ENCODE results near the gene TEX55. TPM values are rescaled to one million over a fixed set of nuclear protein-coding genes. Genes with fewer than 3 reads are reported as not detected.

TEX55 gene
- total and polyA plus RNA-seq, 10 donors, result not detected

- Histone ChIP-seq H3K27ac (no peak overlapping the region), H3K36me3 (no peaks in the 10 kb centered on the region), H3K27me3 (replicated peaks in 1 of 7) (no peaks in the 10 kb centered on the region), H3K9me3 (peaks cover 0 to 17% (median 14%) of the 10 kb centered on the region in 8 donors), H3K4me3 (no peak overlapping the region), H3K4me1 (no peaks in the 10 kb centered on the region)
- 69 to 77% (median 73%) methylated on average over 4 of the region's 4 CpGs for whole genome bisulfite sequencing, 5 donors
- no peak for DNase-seq
- no peak for TF ChIP-seq CTCF (IDR thresholded peaks at IDR 0.05 in 8 of 11, conservative IDR thresholded peaks at IDR 0.05 in 3 of 11)
- TF ChIP-seq POLR2A (IDR thresholded peaks at IDR 0.05), result no peak
- TF ChIP-seq POLR2AphosphoS5 (IDR thresholded peaks at IDR 0.05), result no peak
- intact Hi-C loops (cut with DNase I; ENCODE audit: low total_unique reads), result no loop called here
These were observed 3.5 kb downstream of the TEX55 start for GRCh38 chr3:119149484-119149883.

- peaks cover 4 to 45% (median 34%) of the 10 kb centered on the region in 8 donors for H3K9me3 ChIP-seq
- intact Hi-C loops (cut with DNase I; ENCODE audit: low total_unique reads), result no loop called here
- no peak for TF ChIP-seq POLR2AphosphoS5 (IDR thresholded peaks at IDR 0.05)
- TF ChIP-seq CTCF (IDR thresholded peaks at IDR 0.05 in 8 of 11, conservative IDR thresholded peaks at IDR 0.05 in 3 of 11), result no peak
- no peak for TF ChIP-seq POLR2A (IDR thresholded peaks at IDR 0.05)
These were observed 10.9 kb downstream of the TEX55 start for GRCh38 chr3:119156868-119157267.

GRCh38 chr3:119157971-119158370, 12.0 kb downstream of the TEX55 start:
- no peaks in the 10 kb centered on the region for H3K36me3 ChIP-seq
- H3K4me3 ChIP-seq, result no peak overlapping the region
- 71 to 81% (median 73%) methylated on average over 2 of the region's 2 CpGs for WGBS, 5 donors
- H3K27ac ChIP-seq, result no peak overlapping the region
- intact Hi-C loops (cut with DNase I; ENCODE audit: low total_unique reads), result no loop called here
- peaks cover 4 to 44% (median 34%) of the 10 kb centered on the region in 8 donors for H3K9me3 ChIP-seq
- H3K4me1 ChIP-seq, result no peaks in the 10 kb centered on the region
- TF ChIP-seq POLR2AphosphoS5 (IDR thresholded peaks at IDR 0.05), result no peak
- no peak for TF ChIP-seq CTCF (IDR thresholded peaks at IDR 0.05 in 8 of 11, conservative IDR thresholded peaks at IDR 0.05 in 3 of 11)
- no peak for TF ChIP-seq POLR2A (IDR thresholded peaks at IDR 0.05)
- no peaks in the 10 kb centered on the region for H3K27me3 ChIP-seq (replicated peaks in 1 of 7)
- no peak for DNase-seq

More at GRCh38 chr3:119156868-119157267, 10.9 kb downstream of the TEX55 start:
- no peak overlapping the region for H3K27ac ChIP-seq
- H3K36me3 ChIP-seq, result no peaks in the 10 kb centered on the region
- no peak overlapping the region for H3K4me3 ChIP-seq
- no peak for DNase-seq
- no peaks in the 10 kb centered on the region for H3K27me3 ChIP-seq (replicated peaks in 1 of 7)
- H3K4me1 ChIP-seq, result no peaks in the 10 kb centered on the region

- H3K36me3 ChIP-seq, result no peaks in the 10 kb centered on the region
- no peak overlapping the region for H3K4me3 ChIP-seq
- 57 to 91% (median 88%) methylated on average over 1 of the region's 1 CpG for WGBS, 5 donors
- no peaks in the 10 kb centered on the region for H3K4me1 ChIP-seq
- no peak for DNase-seq
- peaks cover 0 to 30% (median 19%) of the 10 kb centered on the region in 8 donors for H3K9me3 ChIP-seq
- TF ChIP-seq POLR2A (IDR thresholded peaks at IDR 0.05) (no peak), CTCF (IDR thresholded peaks at IDR 0.05 in 8 of 11, conservative IDR thresholded peaks at IDR 0.05 in 3 of 11) (no peak), POLR2AphosphoS5 (IDR thresholded peaks at IDR 0.05) (no peak)
- no peak overlapping the region for H3K27ac ChIP-seq
- H3K27me3 ChIP-seq (replicated peaks in 1 of 7), result no peaks in the 10 kb centered on the region
- intact Hi-C loops (cut with DNase I; ENCODE audit: low total_unique reads), result no loop called here
These were observed 14.4 kb downstream of the TEX55 start for GRCh38 chr3:119160361-119160760.

All from spleen (tissue), 11 donors.